Measurements from ENCODE around the gene ADISSP. TPM values are rescaled to one million over a fixed set of nuclear protein-coding genes. Genes with fewer than 3 reads are reported as not detected.

Gene ADISSP
- total RNA-seq, 1 donor from 2014 or later: 37.3 TPM

GRCh38 chr20:3783068-3783489 is 15.5 kb upstream of the ADISSP start:
- intact Hi-C loops (cut with micrococcal nuclease): no loop called here

- intact Hi-C loops (cut with micrococcal nuclease): no loop called here
These were observed 15.0 kb upstream of the ADISSP start for GRCh38 chr20:3782597-3782996.

GRCh38 chr20:3781153-3781910 is 13.8 kb upstream of the ADISSP start, which contains the start of gene SPEF1:
Gene SPEF1, minus strand, starts transcription at chr20:3781448. Its CDS starts 161 bp downstream, at chr20:3781287.
- intact Hi-C loops (cut with micrococcal nuclease): no loop called here

GRCh38 chr20:3778976-3779375 is 11.4 kb upstream of the ADISSP start:
- intact Hi-C loops (cut with micrococcal nuclease): no loop called here

- intact Hi-C loops (cut with micrococcal nuclease): no loop called here
These were observed 10.4 kb upstream of the ADISSP start for GRCh38 chr20:3777716-3778629.

- intact Hi-C loops (cut with micrococcal nuclease): no loop called here
These were observed 9.8 kb upstream of the ADISSP start for GRCh38 chr20:3777381-3777715.

GRCh38 chr20:3775457-3776108 is 8.0 kb upstream of the ADISSP start:
- intact Hi-C loops (cut with micrococcal nuclease): no loop called here

- intact Hi-C loops (cut with micrococcal nuclease): no loop called here
These were observed 4.1 kb upstream of the ADISSP start for GRCh38 chr20:3771552-3772058.

GRCh38 chr20:3768342-3769130 is 983 bp upstream of the ADISSP start:
- intact Hi-C loops (cut with micrococcal nuclease): loop anchor here (1.0 to 5.0 kb wide), 7 partner anchors 15 to 721 kb away; partner anchors contain the start of genes DDRGK1, DNAAF9, MAVS and MRPS26

GRCh38 chr20:3767110-3767426 is 485 bp downstream of the ADISSP start:
- intact Hi-C loops (cut with micrococcal nuclease): loop anchor here (1.0 to 5.0 kb wide), 7 partner anchors 20 to 720 kb away; partner anchors contain the start of genes AP5S1, CENPB, DDRGK1 and DNAAF9

- intact Hi-C loops (cut with micrococcal nuclease): loop anchor here (1.0 to 5.0 kb wide), 7 partner anchors 20 to 719 kb away; partner anchors contain the start of genes AP5S1, CENPB, DDRGK1 and DNAAF9
These were observed 987 bp downstream of the ADISSP start for GRCh38 chr20:3766422-3767109.

GRCh38 chr20:3765171-3765882 is 2.2 kb downstream of the ADISSP start:
- intact Hi-C loops (cut with micrococcal nuclease): loop anchor here (5.0 kb wide), 4 partner anchors 82 to 718 kb away; partner anchors contain the start of genes DDRGK1, DNAAF9, MAVS and MRPS26

- intact Hi-C loops (cut with micrococcal nuclease): loop anchor here (5.0 kb wide), 4 partner anchors 83 to 717 kb away; partner anchors contain the start of genes DDRGK1, DNAAF9, MAVS and MRPS26
These were observed 2.9 kb downstream of the ADISSP start for GRCh38 chr20:3764659-3765058.

GRCh38 chr20:3763671-3764601 is 3.6 kb downstream of the ADISSP start:
- intact Hi-C loops (cut with micrococcal nuclease): no loop called here

- intact Hi-C loops (cut with micrococcal nuclease): no loop called here
These were observed 6.8 kb downstream of the ADISSP start for GRCh38 chr20:3760655-3761348.

- intact Hi-C loops (cut with micrococcal nuclease): no loop called here
These were observed 7.7 kb downstream of the ADISSP start for GRCh38 chr20:3759884-3760283.

- intact Hi-C loops (cut with micrococcal nuclease): no loop called here
These were observed 8.2 kb downstream of the ADISSP start for GRCh38 chr20:3759316-3759823.
